GM12864 (cell line): ENCODE data around the gene ROR1.

Source experiments
- DNase-seq: peaks from one replicate; pipeline ENCODE4 v3.0.0-alpha.2; 2011; ENCODE audit warnings: low read depth
- H3K4me3 ChIP-seq: 2 replicates; pipeline ENCODE4 v1.5.1; 2011; ENCODE audit warnings: mild to moderate bottlenecking, low read depth, low read length, control low read depth
- CTCF ChIP-seq: IDR thresholded peaks from 2 replicates; pipeline ENCODE4 v1.5.1; 2011; ENCODE audit warnings: low read depth, mild to moderate bottlenecking, moderate library complexity, low read length, control low read depth, inconsistent platforms; ENCODE audit errors: missing control alignments

Gene ROR1

DNA sequence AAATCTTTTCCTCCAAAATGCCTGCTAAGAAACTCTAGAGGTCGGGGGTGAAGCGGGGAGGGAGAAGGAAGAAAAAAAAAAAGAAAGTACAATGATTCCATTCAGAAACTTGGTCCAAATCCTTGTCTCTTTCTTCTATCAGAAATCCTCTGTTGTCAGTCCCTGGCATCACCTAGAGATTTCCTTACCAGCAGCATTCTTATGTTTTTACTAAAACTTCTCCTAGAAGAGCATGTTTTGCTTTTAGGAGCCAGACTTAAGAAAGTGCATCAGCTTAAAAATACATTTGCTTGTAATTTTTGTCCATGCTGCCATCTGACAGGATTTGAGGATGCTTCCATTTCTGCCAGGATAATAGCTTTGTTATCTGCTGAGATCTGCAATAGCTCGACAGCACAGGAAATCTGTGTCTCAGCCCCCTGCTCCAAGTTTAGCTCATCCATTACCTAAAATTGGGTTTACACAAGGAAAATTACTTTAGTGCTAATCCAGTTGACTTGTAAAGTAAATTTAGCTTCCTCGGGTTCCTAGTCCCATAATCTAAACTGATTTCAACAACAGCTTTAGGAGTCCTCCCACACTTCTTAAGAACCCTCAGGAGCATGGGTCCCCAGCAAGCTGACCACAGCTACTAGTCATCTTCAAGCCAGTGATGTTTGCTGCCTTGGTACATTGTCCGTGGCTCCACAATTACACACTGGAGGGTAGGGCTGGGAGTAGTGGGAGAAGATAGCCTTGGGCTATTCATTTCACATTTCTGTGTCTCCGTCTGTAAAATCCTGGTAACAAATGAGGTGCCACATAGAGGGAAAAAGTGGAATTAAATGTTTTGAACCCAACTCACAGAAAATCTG, 337.3 kb downstream of the ROR1 start:
- no peak for TF ChIP-seq CTCF
- DNase-seq: no peak
- no peak overlapping the region for H3K4me3 ChIP-seq

DNA sequence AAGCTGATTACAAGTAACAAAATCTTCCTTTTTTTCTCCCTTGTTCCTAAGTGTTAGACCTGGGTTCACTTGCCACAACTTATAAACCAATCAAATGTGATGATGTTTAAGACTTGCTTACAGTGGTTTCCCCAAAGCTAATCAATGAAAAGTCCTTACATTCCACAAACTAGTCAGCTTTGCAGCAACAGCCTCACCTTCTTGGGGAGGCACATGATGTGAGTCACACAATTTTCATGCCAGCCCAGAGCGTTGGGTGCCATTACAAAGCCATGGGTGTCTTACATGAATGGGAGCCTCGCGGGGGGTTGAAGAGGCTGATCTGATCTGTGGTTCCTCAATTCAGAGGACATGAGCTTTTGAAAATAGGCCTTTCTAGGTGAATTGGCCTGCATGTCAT, 338.0 kb downstream of the ROR1 start:
- TF ChIP-seq CTCF: no peak
- H3K4me3 ChIP-seq: no peak overlapping the region
- no peak for DNase-seq

DNA sequence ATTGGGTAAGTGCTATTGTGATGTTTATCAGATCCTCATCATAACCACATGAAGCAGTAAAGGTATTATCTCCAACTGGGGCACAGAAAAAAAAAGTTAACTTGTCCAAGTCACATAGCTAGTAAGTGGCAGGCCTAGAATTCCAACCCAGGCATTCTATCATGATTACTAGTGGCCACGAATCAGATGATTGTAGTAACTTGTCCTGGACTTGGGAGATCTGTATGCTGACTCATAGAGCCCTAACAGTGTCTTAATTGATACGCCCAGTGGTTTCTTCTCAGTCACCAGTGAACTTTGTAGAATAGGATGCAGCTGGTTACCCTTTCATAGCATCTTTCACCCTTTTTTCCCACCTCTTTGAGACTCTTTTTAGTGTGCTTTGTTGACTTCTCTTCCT, 338.5 kb downstream of the ROR1 start:
- no peak for DNase-seq
- H3K4me3 ChIP-seq: no peak overlapping the region
- no peak for TF ChIP-seq CTCF

DNA sequence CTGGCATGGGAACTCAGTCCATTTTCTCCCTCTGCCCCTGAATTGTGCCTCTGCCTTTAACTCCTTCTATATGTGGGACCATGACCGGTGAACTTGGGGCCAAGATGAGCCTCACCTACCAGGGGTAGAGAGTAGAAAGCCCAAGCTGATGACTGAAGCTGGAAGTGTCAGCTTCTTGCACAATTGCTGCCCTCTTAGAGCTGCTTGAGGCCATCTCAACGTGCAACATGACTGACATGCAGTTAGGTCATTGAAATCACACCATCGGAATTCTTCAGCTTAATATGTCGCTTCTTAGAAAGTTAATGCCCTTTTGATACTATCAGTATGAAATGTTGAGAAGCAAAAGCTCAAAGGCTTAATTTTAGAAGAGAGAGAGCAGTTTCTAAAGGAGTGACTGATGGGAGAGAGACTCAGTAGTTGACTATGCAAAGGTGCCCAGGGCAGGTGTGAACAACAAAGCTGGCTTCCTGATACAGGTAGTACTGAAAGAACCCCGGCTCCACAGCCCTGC, 340.3 kb downstream of the ROR1 start:
- H3K4me3 ChIP-seq: no peak overlapping the region
- no peak for DNase-seq
- no peak for TF ChIP-seq CTCF

GRCh38 chr1:64116537-64116936, 342.7 kb downstream of the ROR1 start:
- TF ChIP-seq CTCF: no peak
- DNase-seq: no peak

GRCh38 chr1:64117492-64117891, 343.7 kb downstream of the ROR1 start:
- no peak for TF ChIP-seq CTCF
- no peak for DNase-seq

More at GRCh38 chr1:64116537-64116936, 342.7 kb downstream of the ROR1 start:
- no peak overlapping the region for H3K4me3 ChIP-seq

More at GRCh38 chr1:64117492-64117891, 343.7 kb downstream of the ROR1 start:
- H3K4me3 ChIP-seq: no peak overlapping the region
